MM.1S (cell line): ENCODE measurements around the gene ADAMTS12.

Experiments
- CTCF ChIP-seq: fragments of 300-600 bp; sonication (generic); IDR thresholded peaks from 2 replicates; pipeline ENCODE4 v1.5.1; 2016; ENCODE audit warnings: antibody characterized with exemption, low read length, mixed read lengths
- EZH2 ChIP-seq: fragments of 300-600 bp; sonication (generic); optimal IDR thresholded peaks from 2 replicates; pipeline ENCODE3; 2017; ENCODE audit warnings: low read depth, mild to moderate bottlenecking, antibody characterized with exemption, low read length, mixed read lengths

GRCh38 chr5:33556330-33557328 is 335.2 kb downstream of the ADAMTS12 start:
- TF ChIP-seq EZH2 (no peak), CTCF (no peak)
